LNCAP (cell line): ENCODE measurements around the gene DRAM2.

Experiments
- TF ChIP-seq, protein P1 (sequence below): fragments of 450-650 bp; IDR thresholded peaks from 2 replicates; pipeline ENCODE4 v1.5.1; 2017; ENCODE audit warnings: mild to moderate bottlenecking

The DRAM2 gene

DNA sequence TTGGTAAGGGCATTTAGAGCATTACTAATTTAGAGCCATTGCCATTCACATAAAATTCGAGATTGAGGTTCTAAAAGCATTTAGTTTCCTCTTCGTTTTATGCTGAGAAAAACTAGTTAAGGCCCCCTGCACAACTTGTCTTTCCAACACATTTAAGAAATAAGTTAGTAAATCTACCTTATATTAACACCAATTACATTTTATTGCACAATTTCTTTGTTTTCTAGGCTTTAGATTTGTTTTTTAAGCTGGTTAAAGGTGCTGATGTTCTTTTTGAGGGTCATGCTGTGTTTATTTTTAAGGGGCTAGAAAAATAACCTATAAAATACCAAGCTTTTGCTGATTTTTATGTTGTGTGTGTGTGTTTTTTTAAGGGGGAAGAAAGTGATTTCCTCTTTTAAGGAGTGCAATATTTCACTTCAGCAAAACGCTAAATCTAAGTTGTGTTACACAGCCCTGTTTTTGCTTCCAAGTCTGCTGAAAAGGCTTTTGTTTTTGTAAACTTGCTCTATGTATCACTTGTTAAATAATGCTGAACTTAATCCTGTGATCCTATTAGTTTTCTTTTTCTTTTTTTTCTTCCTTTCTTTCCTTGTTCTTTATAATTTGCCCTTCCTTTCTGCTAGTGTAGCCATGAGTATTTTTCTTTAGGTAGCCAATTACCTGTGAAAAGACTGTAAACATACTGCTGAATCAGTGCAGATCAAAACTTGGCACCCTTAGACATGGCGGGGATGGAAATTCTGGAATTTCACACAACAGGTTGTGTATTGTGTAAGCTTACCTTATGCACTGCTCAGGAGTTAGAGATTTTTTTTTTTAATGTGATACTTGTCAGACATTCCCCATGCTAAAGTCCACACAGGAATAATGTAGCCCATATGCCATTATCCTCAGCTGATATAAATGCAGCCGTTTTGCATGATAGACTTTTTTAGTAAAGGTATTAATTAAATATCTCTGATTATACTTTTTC is 1.6 kb upstream of the DRAM2 start:
- TF ChIP-seq, protein P1, sequence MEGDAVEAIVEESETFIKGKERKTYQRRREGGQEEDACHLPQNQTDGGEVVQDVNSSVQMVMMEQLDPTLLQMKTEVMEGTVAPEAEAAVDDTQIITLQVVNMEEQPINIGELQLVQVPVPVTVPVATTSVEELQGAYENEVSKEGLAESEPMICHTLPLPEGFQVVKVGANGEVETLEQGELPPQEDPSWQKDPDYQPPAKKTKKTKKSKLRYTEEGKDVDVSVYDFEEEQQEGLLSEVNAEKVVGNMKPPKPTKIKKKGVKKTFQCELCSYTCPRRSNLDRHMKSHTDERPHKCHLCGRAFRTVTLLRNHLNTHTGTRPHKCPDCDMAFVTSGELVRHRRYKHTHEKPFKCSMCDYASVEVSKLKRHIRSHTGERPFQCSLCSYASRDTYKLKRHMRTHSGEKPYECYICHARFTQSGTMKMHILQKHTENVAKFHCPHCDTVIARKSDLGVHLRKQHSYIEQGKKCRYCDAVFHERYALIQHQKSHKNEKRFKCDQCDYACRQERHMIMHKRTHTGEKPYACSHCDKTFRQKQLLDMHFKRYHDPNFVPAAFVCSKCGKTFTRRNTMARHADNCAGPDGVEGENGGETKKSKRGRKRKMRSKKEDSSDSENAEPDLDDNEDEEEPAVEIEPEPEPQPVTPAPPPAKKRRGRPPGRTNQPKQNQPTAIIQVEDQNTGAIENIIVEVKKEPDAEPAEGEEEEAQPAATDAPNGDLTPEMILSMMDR, result no peak

DNA sequence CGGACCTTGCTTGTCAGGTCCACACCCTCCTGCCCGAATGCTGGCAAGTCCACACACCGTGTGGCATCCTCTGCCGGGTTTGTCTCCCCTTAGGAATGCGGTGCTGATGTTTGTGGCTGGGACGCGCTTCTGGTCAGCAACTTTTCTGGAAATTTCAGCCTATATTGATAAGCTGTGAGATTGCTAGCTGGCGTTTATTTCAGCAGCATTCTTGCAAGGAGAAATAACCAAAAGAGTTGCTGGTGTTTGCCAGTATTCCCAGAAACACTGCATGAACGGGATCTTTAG is 731 bp upstream of the DRAM2 start:
- TF ChIP-seq, protein P1, result no peak

DNA sequence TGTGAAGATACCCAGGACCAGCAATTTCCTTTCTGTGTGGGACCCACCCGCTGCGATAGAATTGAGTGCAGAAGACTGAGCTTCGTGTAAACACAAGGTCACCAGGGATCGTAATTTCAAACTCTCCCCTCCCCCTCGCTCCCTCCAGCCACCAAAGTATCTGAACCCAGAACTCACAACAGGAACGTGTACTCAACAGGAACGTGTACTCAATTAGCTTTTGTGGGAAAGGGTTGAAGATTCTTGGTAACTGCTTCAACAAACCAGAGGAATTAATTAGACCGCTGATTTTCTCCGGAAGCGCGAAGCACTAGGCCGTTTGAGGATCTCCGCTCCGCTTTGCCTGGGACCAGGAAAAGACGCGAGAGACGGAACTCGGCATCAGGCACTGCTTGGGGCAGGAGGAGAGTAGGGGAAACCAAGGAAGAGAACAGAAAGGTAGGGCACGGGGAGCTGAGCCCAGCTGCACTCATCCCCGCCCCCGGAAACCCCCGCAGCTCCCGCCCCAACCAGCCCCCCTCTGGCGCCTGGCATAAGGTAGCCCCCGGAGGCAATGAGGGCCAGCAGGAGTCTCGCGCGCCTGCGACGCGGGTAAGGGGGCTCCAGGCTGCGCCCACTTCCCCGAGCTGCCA is 453 bp downstream of the DRAM2 start:
- TF ChIP-seq, protein P1, result no peak

DNA sequence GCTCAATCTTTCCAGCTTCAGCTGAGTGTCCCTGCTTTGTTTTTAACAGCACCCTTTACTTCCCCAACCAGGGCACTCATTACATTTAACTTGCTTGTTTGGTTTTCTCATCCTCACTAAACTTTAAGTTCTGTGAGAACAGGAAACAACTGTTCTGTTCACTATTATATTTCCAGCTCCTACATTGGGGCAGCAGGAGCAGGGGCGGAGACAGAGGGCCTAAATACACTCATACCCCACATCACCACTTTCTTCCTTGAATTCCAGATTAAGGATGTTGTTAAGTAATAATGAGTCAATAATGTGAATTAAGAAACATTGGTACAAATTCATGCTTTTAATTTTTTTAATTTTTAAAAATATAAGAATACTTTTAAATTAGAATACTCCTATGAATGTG is 6.0 kb downstream of the DRAM2 start:
- TF ChIP-seq, protein P1, result no peak

DNA sequence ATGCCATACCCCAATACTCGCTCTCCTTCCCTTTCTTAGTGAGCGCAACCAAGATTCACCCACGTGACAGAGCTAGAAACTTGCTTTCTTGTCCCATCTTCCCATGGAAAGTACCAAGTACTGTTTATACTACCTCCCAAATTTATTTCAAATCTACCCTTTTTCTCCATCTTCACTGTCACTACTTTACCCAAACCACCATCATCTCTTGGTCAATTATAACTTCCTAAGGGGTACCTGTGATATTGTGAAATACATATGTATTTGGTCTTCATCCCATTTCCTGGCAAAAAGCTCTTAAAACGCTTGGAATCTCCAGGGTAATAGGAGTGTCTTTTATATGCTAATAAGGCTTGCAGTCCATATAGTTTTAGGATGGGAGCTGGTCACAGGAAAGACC is 8.2 kb downstream of the DRAM2 start:
- TF ChIP-seq, protein P1, result no peak

GRCh38 chr1:111129376-111129775 is 10.5 kb downstream of the DRAM2 start:
- TF ChIP-seq, protein P1, result no peak

DNA sequence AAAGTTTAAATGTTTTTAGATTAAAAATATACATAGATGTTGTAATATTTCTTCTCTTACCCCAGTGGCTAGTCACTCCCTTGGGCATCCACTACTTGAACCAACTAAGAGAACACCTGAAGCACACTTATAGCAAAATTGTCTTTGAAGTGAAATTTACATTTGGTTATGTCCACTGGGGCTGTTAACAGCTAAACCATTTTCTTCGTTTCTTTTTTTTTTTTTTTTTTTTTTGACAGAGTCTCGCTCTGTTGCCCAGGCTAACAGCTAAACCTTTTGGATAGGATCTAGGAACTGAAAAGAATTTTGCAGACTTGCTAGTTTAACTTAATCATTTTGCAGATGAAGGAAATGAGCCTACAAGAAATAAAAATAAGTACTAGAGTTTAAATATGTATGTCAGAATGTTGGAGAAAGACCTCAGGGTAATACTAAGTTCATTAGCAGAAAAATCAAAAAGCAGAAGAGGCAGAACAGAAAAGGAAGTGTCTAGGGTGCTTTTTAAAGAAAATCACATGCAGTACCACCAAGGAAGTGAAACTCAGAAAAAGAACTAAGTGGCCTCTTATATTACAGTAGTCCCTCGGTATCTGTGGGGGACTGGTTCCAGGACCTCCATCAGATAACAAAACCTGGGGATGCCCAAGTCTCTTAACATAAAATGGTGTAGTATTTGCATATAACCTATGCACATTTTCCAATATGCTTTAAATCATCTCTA is 11.8 kb downstream of the DRAM2 start:
- TF ChIP-seq, protein P1, result no peak
